HFFc6 (cell line): ENCODE measurements around the gene TLK1. TPM values are rescaled to one million over a fixed set of nuclear protein-coding genes. Genes with fewer than 3 reads are reported as not detected.

Experiments used
- DNase-seq: peaks from one replicate; pipeline ENCODE4 v3.0.0-alpha.2; 2018
- H3K27ac Mint-ChIP-seq: 2 replicates; pipeline ENCODE4 v1.8.0; 2020; ENCODE audit warnings: mild to moderate bottlenecking, mixed read lengths
- H3K27me3 Mint-ChIP-seq: 2 replicates; pipeline ENCODE4 v1.8.0; 2021; ENCODE audit warnings: mild to moderate bottlenecking, moderate library complexity, mixed read lengths; ENCODE audit not compliant: insufficient read depth
- H3K36me3 Mint-ChIP-seq: 2 replicates; pipeline ENCODE4 v1.8.0; 2021; ENCODE audit warnings: low read depth, mixed read lengths
- H3K4me1 Mint-ChIP-seq: 2 replicates; pipeline ENCODE4 v1.8.0; 2020; ENCODE audit warnings: low read depth, mixed read lengths
- H3K4me3 Mint-ChIP-seq: 2 replicates; pipeline ENCODE4 v1.8.0; 2020; ENCODE audit warnings: mild to moderate bottlenecking, moderate library complexity, mixed read lengths
- H3K9me3 Mint-ChIP-seq: 2 replicates; pipeline ENCODE4 v1.8.0; 2020; ENCODE audit warnings: mild to moderate bottlenecking, mixed read lengths
- total RNA-seq, 6 experiments: library from RNA; stranded (reverse); fragmentation: NEBNext Ultra II Directional; extraction: Animal tissue kit (Norgen Biotek cat#: 25700); gene quantifications; 2 replicates in 1 of 6; 3 replicates in 5 of 6; pipeline ENCODE4 v1.2.3, GENCODE V29; 2021
- TF ChIP-seq, protein P1 (sequence below): fragments of 200-600 bp; sonication (generic); IDR thresholded peaks from 2 replicates; pipeline ENCODE4 v1.5.0; 2021; ENCODE audit warnings: antibody characterized with exemption, mild to moderate bottlenecking

The TLK1 gene
- total RNA-seq, 6 experiments from 2014 or later = 46.9 to 61.1 (median 53.1) TPM

DNA sequence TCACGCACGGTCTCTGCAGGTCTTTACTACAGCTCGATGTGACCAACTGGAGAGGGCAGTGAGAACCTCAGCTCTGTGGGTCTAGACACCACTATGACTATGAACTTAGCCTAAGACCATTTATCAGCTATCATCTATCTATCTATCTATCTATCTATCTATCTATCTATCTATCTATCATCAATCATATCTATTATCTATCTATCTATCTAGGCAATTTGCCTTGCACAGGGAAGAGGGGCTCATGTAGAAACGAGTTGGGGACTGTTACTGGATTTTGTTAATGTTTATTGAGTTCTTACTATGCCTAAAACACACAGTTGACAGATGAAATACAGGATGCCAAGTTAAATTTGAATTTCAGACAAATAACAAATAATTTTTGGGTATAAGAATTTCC, 41.1 kb upstream of the TLK1 start:
- DNase-seq = no peak
- Mint-ChIP-seq H3K36me3 (no peaks in the 10 kb centered on the region), H3K27ac (no peak overlapping the region), H3K4me1 (no peaks in the 10 kb centered on the region), H3K9me3 (no peaks in the 10 kb centered on the region), H3K4me3 (no peak overlapping the region), H3K27me3 (no peaks in the 10 kb centered on the region; the same call in 1 of the 2 replicates)
- TF ChIP-seq, protein P1, sequence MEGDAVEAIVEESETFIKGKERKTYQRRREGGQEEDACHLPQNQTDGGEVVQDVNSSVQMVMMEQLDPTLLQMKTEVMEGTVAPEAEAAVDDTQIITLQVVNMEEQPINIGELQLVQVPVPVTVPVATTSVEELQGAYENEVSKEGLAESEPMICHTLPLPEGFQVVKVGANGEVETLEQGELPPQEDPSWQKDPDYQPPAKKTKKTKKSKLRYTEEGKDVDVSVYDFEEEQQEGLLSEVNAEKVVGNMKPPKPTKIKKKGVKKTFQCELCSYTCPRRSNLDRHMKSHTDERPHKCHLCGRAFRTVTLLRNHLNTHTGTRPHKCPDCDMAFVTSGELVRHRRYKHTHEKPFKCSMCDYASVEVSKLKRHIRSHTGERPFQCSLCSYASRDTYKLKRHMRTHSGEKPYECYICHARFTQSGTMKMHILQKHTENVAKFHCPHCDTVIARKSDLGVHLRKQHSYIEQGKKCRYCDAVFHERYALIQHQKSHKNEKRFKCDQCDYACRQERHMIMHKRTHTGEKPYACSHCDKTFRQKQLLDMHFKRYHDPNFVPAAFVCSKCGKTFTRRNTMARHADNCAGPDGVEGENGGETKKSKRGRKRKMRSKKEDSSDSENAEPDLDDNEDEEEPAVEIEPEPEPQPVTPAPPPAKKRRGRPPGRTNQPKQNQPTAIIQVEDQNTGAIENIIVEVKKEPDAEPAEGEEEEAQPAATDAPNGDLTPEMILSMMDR = no peak

DNA sequence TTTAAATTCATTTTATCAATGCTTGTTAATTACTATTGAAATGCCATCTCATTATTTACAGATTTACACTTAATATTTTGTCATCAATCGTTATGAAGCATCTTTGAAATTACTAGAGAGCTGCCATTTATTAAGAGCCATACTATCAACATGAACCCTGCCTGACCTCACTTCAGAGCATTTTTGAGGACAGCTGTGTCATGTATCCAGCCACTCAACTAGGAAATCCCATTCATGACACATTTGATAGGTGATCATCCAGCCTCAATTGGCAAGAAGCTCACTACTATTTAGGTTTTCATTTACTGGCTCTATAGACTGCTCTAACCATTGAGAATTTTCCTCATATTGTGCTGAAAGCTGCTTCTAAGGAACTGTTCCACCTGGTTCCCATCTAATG, 40.6 kb upstream of the TLK1 start:
- TF ChIP-seq, protein P1 = no peak
- H3K36me3 Mint-ChIP-seq = no peaks in the 10 kb centered on the region
- H3K9me3 Mint-ChIP-seq = no peaks in the 10 kb centered on the region
- no peak overlapping the region for H3K4me3 Mint-ChIP-seq
- H3K4me1 Mint-ChIP-seq = no peaks in the 10 kb centered on the region
- DNase-seq = no peak
- H3K27me3 Mint-ChIP-seq = no peaks in the 10 kb centered on the region; the same call in 1 of the 2 replicates
- no peak overlapping the region for H3K27ac Mint-ChIP-seq

- no peaks in the 10 kb centered on the region for H3K4me1 Mint-ChIP-seq
- H3K27me3 Mint-ChIP-seq = no peaks in the 10 kb centered on the region; the same call in 1 of the 2 replicates
- H3K4me3 Mint-ChIP-seq = no peak overlapping the region
- no peaks in the 10 kb centered on the region for H3K9me3 Mint-ChIP-seq
- no peak overlapping the region for H3K27ac Mint-ChIP-seq
- DNase-seq = no peak
- no peaks in the 10 kb centered on the region for H3K36me3 Mint-ChIP-seq
- TF ChIP-seq, protein P1 = no peak
Observed at GRCh38 chr2:171200469-171200868, 39.8 kb upstream of the TLK1 start.

DNA sequence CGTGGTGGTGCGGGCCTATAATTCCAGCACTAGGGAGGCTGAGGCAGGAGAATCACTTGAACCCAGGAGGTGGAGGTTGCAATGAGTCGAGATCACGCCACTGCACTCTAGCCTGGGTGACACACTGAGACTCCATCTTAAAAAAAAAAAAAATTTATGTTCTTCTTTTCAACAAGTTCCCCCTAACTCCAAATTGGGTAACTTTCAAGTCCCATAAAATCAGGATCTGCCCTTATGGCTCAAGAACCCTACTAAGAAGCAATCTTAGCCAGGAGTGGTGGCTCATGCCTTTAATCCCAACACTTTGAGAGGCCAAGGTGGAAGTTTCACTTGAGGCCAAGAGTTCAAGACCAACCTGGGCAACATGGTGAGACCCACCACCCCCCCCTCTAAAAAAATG, 30.3 kb upstream of the TLK1 start:
- H3K4me3 Mint-ChIP-seq = no peak overlapping the region
- no peaks in the 10 kb centered on the region for H3K36me3 Mint-ChIP-seq
- no peak for DNase-seq
- H3K4me1 Mint-ChIP-seq = peaks cover 16% of the 10 kb centered on the region
- TF ChIP-seq, protein P1 = no peak
- H3K27me3 Mint-ChIP-seq = peaks cover 2% of the 10 kb centered on the region; the same call in 1 of the 2 replicates
- H3K9me3 Mint-ChIP-seq = no peaks in the 10 kb centered on the region
- no peak overlapping the region for H3K27ac Mint-ChIP-seq

- H3K9me3 Mint-ChIP-seq = no peaks in the 10 kb centered on the region
- TF ChIP-seq, protein P1 = no peak
- no peak overlapping the region for H3K27ac Mint-ChIP-seq
- no peaks in the 10 kb centered on the region for H3K36me3 Mint-ChIP-seq
- no peak overlapping the region for H3K4me3 Mint-ChIP-seq
- H3K4me1 Mint-ChIP-seq = peaks cover 28% of the 10 kb centered on the region
- no peak for DNase-seq
- H3K27me3 Mint-ChIP-seq = peaks cover 2% of the 10 kb centered on the region; the same call in 1 of the 2 replicates
Observed at GRCh38 chr2:171187819-171188218, 27.1 kb upstream of the TLK1 start.

- H3K27me3 Mint-ChIP-seq = peaks cover 2% of the 10 kb centered on the region; the same call in 1 of the 2 replicates
- peaks cover 28% of the 10 kb centered on the region for H3K4me1 Mint-ChIP-seq
- no peak overlapping the region for H3K4me3 Mint-ChIP-seq
- DNase-seq = no peak
- TF ChIP-seq, protein P1 = no peak
- H3K36me3 Mint-ChIP-seq = no peaks in the 10 kb centered on the region
- H3K27ac Mint-ChIP-seq = no peak overlapping the region
- no peaks in the 10 kb centered on the region for H3K9me3 Mint-ChIP-seq
Observed at GRCh38 chr2:171187177-171187576, 26.5 kb upstream of the TLK1 start.
